HS-5 (cell line): ENCODE measurements around the gene RABAC1.

Experiments
- DNase-seq: peaks from one replicate; pipeline ENCODE4 v3.0.0-alpha.2; 2012; ENCODE audit warnings: low read depth

The RABAC1 gene

DNA sequence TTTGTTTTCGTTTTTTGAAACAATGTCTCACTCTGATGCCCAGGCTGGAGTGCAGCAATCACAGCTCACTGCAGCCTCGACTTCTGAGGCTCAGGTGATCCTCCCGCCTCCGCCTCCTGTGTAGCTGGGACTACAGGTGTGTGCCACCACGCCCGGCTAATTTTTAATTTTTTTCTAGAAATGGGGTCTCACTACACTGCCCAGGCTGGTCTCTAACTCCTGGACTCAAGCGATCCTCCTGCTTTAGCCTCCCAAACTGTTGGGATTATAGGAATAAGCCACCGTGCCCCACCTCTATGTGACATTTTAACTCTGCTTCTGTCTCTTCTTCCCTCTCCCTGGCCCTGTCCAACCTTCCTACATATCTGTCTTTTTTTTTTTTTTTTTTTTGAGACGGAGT lies 29.8 kb upstream of the RABAC1 start:
- DNase-seq = no peak

DNA sequence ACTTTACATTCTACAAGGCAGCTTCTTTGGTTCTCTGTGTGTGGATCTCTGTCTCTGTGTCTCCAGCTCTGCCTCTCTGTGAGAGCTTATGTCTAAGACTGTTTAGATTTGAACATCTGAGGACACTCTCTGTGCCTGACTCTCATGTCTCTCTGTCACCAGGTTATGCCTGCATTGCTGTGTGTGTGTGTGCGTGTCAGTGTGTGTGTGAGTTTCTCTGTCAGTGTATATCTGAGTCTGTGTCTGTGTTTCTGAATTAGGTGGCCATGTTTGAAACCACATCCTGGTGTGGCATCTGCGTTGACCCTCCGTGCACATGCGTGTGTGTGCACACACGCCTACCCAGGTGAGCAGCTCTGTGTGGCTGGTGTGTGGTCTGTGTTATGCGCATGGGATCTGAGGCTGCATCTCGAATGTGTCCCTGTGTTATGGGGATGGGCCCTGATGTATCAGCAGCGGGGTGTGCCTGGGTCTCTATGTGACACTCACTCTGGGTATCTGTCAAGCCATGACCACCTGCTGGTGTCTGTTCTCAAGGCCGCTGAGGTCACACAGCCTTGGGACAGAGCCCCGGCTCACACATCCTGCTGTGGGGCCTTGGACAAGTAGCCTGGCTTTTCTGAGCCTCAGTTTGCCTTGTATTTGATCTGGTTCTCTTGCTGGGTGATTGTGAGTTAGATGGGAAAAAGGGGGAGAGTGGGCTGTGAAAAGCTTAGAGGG lies 28.2 kb upstream of the RABAC1 start:
- DNase-seq = no peak

- no peak for DNase-seq
These were observed 25.8 kb upstream of the RABAC1 start for GRCh38 chr19:41984961-41985360.

GRCh38 chr19:41981724-41982123 lies 22.6 kb upstream of the RABAC1 start:
- DNase-seq = no peak

DNA sequence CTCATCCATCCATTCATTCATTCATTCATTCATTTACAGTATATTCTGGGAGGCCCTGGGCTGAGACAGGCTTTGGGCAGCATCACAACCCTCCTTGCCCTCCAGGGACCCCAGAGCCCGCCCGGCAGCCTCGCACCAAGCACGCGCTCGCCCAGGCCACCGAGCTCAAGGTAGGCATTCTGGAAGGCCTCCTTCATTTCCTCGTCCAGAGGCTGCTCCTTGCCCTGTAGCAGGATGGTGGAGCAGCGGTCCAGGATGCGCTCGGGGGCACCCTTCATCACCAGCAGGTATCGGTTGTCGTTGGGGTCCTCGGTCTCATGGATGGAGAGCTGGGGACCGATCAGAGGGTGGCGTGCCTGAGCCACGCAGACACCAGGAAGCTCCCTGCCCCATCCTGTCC lies 19.3 kb upstream of the RABAC1 start:
- no peak for DNase-seq

- no peak for DNase-seq
These were observed 18.8 kb upstream of the RABAC1 start for GRCh38 chr19:41977916-41978315.

DNA sequence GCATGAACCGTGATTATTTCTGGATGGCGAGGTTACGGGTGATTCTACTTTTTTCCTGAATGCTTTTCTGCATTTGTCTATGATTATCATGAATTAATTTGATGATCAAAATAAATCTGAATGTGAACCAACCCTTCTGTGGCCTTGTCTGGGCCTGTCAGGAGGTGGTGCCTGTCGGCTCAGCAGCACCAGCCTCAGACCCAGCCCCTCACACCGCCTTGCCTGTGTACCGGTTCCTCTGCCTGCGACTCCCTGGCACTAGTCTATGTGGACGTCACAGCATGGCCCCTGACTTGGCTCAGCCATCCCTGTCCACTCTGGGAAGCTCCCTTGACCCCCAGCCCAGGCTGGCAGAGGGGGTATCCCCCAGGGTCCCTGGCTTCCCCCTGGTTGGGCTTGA lies 15.5 kb upstream of the RABAC1 start:
- no peak for DNase-seq

DNA sequence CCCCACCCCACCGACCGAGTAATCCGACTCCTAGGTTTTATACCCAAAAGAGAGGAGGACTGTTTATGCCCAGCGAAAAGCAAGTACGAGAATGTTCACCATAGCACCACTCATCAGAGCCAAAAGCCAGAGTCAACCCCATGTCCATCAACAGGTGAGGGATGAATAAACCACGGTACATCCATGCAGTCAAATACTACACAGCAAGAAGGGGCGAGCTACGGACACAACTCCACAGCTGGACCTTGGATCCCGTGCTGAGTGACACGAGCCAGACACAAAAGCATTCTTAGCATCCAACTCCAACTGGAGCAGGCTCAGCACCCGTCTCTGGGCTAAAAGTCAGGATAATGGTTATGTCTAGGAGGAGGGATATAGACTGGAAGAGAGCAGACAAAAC lies 12.2 kb upstream of the RABAC1 start:
- no peak for DNase-seq

GRCh38 chr19:41969772-41970458 lies 10.8 kb upstream of the RABAC1 start:
- no peak for DNase-seq

GRCh38 chr19:41968751-41969595 lies 9.9 kb upstream of the RABAC1 start:
- no peak for DNase-seq

DNA sequence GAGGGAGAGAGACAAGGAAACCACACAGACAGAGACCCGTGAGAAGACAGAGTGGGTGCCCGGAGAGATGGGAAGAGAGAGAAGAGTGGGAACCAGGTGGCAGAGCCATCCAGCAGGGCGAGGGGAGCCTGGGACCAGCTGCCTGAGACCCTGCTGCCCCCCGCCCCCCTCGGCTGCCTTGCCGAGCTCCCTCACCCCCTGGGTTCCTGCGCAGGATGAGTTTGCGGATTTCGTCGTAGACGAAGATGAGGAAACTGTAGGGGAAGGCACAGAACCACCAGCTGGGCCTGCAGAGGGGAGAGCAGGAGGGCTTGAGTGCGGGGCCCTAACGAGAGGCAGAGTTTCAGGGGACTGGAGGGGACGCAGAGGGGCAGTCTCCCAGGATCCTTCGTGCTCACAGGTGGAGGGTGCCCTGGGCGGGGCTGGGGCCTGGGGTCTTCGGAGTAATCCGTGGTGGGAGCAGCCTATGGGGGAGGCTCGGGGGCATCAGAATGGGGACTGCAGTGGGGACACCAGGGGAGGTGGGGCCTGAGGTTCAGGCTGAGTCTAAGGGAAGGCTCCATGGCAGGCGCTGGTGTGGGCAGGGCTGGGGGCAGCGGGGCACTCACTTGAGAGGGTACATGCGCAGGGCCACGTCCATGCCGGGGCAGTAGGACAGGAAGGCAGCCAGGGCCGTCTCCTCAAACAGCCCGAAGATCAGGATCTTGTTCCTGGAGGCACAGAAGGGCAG lies 8.1 kb upstream of the RABAC1 start:
- no peak for DNase-seq

DNA sequence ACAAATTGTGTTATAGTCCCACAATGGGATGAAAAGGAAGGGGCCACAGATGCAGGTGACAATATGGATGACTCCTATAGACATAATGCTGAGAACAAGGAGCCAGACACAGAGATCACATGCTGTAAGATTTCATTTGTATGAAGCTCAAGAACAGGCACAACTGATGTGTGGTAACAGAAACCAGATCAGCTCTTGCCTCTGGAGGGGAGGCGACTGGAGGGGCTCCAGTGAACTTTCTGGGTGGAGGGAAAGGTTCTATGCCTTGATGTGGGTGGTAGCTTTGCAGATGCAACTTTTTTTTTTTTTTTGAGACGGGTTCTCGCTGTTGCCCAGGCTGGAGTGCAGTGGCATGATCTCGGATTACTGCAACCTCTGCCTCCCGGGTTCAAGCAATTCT lies 6.0 kb upstream of the RABAC1 start:
- no peak for DNase-seq

DNA sequence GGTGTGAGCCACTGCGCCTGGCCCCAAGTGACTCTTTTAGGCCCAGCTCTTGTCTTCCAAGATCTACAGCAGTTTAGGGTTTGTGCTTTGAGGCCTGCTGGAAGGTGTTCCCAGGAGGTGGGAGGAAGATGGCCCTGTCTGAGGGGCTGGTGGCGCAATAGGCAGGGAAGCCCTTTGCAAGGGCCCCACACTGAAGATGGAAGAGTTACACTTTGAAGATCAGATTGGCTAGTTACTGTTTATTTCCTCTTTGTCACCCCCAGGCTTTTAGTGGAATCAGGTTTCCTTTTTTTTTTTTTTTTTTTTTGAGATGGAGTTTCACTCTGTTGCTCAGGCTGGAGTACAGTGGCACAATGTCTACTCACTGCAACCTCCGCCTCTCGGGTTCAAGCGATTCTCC lies 1.9 kb upstream of the RABAC1 start:
- no peak for DNase-seq

DNA sequence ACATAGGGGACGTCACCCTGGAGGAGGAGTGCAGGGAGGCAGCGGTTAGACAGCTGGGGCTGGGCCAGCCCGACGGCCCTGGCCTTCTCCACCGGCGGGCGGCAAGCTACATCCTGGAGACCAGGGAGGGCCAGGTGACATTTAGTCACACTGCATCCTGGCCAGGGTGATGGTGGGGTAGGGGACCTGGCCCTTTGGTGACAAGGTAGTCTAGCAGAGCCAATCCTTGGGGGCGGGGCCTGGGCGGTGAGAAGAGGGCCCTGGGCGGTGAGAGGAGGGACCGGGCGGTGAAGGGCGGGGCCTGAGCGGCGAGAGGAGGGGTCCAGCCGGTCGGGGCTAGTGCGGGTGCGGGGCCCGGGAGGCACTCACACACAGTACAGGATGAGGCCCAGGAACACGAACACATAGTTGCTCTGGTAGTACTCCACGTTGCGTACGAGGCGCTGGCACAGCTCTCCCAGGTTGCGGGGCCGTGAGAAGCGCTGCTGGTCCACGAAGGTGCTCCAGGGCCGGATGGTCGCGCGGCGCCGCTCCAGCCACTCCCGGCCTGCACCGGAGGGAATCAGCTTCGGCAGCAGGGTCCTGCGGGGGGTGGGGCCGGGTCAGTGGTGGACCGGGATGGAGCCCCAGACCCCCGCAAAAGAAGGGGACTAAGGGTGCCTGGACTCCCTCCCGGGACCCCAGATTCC lies 610 bp downstream of the RABAC1 start:
- DNase-seq = no peak

- no peak for DNase-seq
These were observed 1.2 kb downstream of the RABAC1 start for GRCh38 chr19:41957838-41958366.

- DNase-seq = no peak
These were observed 1.8 kb downstream of the RABAC1 start for GRCh38 chr19:41957161-41957837.

- no peak for DNase-seq
These were observed 2.5 kb downstream of the RABAC1 start for GRCh38 chr19:41956621-41957020.

DNA sequence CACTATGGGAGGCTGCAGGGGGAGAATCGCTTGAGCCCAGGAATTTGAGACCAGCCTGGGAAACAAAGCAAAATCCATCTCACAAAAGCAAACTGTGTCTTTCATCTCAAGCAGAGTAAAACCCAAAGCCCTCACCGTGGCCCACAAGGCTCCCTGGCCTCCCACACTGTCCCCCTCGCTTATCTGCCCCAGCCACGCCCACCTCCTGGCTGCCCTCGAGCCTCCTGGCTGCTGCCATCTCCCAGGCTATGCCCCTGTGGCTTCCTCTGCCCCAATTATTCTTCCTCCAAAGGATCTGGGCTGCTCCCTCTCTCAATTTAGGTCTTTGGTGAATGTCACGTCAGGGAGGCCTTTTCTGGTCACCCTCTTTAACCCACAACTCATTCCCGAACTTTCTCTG lies 3.6 kb downstream of the RABAC1 start:
- no peak for DNase-seq

DNA sequence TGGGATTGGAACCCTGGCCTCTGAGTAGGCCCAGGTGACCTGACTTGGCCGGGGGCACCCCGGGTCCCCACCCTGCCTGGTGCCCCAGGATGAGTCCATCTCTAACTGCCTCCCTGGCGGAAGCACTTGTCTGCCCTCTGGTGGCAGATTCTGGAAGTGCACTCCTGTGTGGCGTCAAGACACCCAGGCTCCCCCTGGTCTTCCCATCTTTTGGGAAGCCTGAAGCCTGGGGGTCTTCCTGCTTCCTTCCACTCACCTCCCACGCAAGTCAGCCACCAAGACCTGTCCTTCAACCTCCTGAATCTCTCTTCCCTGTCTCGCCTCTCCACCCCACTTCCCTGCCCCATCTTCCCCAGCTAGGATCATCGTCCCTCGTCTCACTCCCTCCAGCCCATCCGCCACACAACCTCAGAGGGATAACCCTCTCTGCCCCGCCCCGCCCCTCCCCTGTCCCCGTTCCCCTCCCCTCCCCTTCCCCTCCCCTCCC lies 7.4 kb downstream of the RABAC1 start:
- DNase-seq = no peak

DNA sequence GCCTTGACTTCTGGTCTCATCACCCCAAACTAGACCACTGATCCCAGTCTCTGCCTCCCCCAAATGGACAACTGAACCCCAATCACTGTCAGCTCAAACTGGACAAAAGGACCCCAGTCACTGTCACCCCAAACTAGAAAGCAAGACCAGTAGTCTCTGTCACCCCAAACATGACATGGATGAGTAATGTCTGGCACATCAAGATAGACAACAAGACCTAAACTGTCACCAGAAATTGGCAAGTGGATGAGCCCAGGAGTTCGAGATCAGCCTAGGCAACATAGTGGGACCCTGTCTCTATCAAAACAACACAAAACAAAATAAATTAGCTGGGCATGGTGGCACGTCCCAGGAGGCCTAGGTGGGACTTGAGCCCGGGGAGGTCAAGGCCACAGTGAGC lies 12.0 kb downstream of the RABAC1 start:
- DNase-seq = no peak
